NCI-H2081 treated with DMSO at 0.1 percent for 48 hours (cell line): Measurements from ENCODE around the gene OPHN1.
"Not testable (repeated sequence)": the region's sequence is repeated elsewhere in the genome, so short reads cannot be mapped to it uniquely, and the experiment has no call there.

Experiments
- DNase-seq: peaks from one replicate; lab custom pipeline; 2025; lab: John Stamatoyannopoulos, UW

OPHN1 gene

DNA sequence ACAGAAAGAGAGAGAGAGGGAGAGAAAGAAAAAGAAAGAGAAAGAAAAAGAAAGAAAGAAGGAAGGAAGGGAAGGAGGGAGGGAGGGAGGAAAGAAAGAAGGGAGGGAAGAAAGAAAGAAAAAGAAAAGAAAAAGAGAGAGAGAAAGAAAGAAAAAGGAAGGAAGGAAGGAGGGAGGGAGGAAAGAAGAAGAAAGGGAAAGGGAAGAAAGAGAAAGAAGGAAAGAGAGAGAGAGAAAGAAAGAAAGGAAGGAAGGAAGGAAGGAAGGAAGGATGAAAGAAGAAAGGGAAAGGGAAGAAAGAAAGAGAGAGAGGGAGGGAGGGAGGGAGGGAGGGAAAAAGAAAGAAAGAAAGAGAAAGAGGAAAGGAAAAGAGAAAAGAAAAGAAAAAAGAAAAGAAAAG is 10.8 kb downstream of the OPHN1 start:
- no peak for DNase-seq

DNA sequence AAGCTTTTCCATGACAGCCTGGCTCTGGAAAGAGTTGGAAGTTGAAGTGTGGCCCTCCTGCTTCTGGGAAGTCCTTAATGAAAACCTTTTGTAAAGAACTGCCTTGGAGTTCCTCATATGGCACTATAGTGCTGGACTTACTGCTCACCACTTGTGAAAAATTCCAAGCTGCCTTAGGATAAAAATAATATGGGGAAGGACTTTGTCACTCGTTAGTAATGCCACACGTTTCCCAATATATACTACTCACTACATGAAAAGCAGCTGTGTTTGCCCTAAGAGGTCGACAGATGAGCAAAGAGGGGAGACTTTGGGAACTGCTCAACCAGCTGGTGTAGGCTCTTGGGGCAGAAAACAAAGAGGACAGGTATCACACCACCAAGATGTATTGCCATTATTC is 11.7 kb downstream of the OPHN1 start:
- DNase-seq, result no peak

DNA sequence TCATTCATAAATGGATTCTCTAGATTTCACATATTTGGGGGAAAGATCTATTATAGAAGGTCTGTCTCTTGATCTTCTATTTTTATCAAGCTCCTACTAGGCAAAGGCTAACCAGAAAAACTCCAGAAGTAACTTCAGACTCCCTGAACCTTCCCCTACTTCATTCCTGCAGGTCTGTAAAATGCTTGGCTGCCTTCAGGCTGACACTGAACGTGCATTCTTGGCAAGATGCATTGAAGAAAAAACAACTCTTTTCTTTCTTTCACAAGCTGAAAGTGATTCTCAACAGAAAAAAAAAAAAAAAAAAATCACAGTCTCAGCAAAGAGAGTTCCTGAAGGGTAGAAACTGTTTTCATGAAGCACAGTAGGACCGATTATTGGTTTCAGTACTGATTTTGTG is 12.7 kb downstream of the OPHN1 start:
- no peak for DNase-seq

DNA sequence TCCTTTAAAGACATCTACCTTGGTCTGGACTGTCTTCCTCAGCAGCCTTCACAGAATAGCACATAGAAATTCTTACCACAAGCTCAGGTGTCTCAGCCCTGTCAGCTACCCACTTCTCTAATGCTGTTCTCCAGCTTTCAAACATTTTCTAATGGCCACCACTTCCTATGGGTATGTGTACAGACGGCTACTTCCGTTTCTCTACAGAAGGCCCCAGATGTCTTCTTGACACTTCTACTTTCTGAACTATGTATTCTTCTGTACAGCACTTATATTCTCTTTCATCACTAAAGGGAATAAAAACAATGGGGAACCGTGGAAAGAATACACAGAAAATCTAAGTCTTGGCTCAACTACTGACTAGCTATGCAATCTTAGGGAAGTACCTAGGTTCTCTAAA is 13.3 kb downstream of the OPHN1 start:
- DNase-seq, result no peak

DNA sequence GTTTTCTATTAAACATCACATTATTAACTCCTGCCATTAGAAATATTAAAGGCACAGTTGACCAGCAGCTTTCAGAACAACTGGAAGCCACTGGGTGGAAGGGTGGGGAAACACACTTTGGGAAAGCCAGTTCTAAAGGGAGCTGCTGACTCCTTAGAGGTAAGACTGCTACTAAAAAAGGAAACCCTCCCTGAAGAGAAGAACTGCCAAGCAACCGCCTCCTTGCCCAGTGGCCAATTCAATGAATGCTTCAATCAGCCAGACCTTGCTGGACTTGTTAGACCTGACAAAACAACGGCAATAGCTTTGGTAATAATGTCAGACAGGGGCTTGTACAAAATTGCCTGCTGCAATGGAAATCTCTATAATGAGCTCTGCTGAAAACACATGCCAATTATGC is 15.6 kb downstream of the OPHN1 start:
- no peak for DNase-seq

DNA sequence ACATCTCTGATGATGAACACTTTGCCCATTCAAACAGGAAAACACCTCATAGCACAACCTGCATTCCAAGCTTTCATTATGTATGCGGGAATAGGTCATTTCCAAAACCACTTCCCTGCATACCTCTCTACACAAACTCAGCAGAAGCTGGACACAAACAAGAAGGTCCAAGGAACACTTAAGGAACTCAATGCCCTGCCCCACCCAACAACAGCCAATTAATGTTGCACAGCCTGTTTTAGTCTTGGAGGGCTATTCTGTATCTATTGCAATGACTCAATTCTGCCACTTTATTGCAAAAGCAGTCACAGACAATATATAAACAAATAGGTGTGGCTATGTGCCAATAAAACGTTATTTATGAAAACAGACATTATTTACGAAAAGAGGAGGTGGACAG is 16.7 kb downstream of the OPHN1 start:
- DNase-seq, result no peak

DNA sequence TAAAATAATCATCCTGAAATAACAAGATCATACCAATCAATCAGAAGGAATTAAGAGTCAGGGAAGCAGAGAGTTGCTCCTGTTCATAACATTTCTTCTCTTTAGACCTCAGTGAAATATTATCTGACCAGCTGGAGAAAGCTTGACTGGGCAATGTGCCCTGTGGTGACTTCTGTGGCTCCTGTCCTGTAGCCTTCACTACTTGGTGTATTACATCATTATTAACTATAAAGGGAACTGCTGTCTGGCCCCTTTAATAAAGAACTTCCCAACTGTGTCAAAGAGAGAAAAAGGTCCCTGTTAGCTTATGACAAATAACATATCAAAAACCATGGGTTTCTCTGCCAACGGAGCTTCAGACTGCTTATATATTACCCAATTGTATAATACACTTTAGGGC is 18.0 kb downstream of the OPHN1 start:
- DNase-seq, result no peak

DNA sequence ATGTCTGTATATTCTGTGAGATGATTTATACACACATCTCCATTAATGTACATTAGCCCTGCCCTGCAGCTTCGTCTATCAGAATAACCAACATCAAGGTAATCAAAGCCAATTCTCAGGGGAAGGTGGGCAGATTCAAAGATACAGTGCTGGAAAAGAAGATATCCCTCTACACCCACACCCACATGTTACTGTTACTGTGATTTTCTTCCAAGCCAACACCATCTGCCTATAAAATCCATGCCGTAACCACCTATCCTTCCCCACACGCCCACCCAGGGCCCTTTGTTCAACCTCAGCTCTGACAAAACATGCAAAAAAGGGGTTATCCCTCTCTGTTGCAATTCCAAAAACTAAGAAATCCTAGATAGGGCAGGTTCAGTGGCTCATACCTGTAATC is 20.0 kb downstream of the OPHN1 start:
- no peak for DNase-seq

DNA sequence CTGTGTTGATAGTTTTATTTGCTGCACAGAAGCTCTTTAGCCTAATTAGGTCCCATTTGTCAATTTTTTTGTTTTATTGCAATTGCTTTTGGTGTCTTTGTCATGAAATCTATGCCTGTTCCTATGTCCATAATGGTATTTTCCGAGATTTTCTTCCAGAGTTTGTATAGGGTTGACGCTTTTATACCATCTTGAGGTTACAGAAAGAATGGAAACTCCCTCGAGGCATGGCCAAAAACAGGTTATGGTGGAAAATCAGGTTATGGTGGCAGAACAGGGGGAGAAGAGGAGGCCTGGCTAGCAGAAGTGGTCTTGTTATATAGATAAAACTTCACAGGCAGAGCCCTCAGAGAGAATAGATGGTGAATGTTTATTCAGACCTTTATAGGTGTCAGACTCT is 21.6 kb downstream of the OPHN1 start:
- DNase-seq, result no peak

DNA sequence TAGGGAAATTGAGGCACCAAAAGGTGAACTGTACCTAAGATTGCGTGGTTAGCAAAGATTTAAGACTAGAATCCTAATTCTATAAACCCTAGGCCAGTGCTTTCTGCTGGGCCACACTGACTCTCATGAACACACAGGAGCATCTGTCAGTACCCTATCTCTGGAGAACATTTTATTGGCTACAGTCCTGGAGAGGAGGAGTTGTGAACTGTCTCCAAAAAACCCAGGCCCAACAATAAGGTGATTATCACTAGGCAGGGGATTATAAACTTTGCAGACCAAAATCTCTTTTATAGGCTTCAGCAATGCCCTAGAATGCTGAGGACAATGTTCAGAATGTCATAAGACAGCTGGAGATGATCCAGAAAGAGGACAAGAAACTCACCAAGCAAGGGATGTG is 24.1 kb downstream of the OPHN1 start:
- DNase-seq, result no peak

DNA sequence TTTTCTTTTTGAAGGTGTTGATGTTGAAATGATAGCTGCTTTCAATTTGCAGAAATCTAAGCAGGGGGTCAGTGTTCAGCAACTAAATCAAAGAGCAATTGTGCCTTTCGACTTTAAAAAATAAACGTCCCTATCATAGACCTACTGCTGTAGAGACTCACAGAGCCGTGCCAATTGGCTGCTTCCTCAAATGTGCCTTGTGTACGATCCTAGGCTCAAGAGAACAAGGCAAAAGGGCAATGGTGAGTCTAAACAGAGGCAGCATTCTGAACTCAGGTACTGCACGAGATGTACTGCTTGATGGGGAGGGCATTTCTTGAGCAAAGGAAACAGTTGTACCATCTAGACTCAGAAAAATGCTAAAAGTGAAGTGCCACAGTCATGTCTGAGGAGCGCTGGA is 29.8 kb downstream of the OPHN1 start:
- DNase-seq, result no peak

DNA sequence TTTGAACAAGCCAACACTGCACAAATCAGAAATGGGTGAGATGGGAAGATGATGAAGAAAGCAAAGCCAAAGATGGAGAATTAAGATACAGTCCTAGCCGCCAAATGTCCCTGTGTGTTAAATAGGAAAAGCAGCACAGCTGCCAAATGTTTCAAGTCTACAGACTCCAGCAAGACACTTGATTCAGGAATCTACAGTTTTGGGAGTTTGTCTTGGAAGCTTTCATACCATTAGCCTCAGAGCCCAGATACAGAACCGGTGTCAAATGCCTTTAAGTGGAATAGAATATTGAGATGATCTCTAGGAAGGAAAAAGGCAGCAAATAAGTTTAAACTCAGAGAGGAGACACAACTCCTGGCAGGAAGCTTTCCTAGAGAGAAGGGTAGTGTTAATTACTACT is 30.3 kb downstream of the OPHN1 start:
- no peak for DNase-seq

DNA sequence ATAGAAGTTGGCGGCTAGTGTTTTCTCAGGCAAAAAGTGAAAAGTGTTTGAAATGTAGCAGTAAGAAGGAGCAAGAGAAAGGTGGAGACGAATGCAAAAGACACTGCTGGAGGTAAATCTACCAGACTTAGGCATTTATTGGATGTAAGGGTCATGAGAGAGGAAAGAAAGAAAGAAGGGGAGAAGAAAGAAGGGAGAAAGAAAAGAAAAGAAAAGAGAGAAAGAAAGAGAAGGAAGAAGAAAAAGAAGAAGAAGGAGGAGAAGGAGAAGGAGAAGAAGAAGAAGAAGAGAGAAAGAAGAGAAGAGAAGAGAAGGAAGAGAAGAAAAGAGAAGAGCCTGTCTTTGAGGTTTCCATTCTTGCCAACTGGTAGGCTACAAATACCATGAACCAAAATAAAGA is 31.2 kb downstream of the OPHN1 start:
- DNase-seq, result no peak

DNA sequence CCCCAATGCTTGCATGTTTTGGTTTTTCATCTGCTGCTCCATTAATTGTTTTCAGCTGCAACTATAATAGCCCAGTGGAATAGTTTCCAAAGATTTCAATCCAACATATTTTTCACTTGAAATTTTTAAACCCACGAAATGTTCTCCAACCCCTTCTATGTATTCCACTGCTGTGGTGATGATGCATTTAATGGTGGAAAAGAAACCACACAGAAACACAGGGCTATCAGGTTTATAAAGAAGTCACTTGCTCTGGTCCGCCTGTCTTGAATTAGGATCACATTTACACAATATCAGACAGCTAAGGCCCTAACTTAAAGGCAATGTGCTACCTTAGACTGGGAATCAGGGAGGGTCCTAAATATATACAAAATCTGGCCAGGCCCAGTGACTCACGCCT is 35.0 kb downstream of the OPHN1 start:
- no peak for DNase-seq

DNA sequence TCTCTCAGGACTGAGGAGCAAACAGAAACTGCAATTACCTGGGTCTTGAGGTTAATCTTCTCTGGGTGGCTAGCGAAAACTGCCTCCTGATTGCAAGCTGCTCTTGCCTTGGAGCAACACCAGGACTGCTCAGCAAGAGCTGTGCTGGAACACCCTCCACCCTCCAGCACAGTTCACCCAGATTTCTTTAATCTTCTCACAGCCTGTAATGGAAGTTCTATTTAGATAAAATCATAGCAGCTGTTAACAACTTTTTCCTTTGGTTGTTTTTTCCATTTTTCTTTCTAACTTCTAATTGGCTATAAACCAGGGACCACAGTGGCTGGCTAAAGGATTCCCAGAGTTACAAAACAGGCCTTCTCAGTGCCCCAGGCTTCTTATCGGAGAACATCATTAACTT is 36.3 kb downstream of the OPHN1 start:
- DNase-seq, result no peak

DNA sequence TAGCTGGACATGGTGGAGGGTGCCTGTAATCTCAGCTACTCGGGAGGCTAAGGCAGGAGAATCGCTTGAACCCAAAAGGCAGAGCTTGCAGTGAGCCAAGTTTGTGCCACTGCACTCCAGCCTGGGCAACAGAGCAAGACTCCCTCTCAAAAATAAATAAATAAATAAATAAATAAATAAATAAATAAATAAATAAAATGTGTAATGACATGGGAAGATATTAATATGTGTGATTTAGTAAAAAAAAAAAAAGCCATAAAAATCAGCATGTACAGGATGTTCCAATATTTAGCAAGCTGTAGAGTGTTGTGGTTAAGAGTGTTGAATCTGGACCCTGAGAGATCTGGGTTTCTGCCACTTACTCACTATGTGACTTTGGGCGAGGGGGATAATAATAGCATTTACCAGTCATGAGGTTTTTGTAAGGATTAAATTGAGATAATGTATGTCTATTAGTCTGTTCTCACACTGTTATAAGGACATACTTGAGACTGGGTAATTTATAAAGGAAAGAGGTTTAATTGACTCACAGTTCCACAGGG is 43.8 kb downstream of the OPHN1 start:
- not testable (repeated sequence) for DNase-seq

DNA sequence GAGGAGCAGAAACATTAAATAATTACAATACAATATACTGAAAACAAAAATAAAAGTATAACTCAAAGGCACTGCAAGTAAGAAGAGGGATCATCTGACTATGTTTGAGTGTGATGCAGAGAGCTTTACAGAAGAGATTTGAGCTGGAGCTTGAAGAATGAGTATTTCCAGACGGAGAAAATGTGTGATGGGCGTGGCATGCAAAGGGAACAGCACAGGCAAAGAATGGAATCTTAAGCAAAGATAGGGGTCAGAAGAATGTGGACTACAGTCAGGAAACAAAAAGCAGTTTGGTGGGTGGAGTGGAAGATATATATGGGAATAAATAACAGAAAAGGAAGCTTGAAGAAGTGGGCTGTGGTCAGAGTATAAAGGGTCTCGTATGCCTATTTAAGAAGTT is 45.5 kb downstream of the OPHN1 start:
- DNase-seq, result no peak

DNA sequence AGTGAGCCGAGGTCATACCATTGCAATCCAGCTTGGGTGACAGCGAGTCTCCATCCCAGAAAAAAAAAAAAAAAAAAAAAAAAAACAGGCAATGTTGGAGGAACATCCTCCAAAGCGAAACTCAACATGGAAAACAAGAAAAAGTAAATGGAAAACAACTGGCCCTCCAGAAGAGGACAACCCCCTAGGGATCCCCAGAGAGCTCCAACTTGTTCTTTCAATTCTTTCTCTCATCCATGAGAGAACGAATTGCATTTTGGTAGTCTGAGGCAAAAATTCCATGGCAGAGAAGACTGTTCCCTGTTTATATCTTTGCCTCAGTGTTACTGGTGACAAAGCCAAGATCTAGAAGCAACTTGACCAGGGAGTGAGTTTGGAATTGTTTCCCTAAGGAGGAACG is 49.8 kb downstream of the OPHN1 start:
- no peak for DNase-seq

DNA sequence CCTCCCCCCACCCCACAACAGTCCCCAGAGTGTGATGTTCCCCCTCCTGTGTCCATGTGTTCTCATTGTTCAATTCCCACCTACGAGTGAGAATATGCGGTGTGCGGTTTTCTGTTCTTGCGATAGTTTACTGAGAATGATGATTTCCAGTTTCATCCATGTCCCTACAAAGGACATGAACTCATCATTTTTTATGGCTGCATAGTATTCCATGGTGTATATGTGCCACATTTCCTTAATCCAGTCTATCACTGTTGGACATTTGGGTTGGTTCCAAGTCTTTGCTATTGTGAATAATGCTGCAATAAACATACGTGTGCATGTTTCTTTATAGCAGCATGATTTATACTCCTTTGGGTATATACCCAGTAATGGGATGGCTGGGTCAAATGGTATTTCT is 55.7 kb downstream of the OPHN1 start:
- DNase-seq, result not testable (repeated sequence)

DNA sequence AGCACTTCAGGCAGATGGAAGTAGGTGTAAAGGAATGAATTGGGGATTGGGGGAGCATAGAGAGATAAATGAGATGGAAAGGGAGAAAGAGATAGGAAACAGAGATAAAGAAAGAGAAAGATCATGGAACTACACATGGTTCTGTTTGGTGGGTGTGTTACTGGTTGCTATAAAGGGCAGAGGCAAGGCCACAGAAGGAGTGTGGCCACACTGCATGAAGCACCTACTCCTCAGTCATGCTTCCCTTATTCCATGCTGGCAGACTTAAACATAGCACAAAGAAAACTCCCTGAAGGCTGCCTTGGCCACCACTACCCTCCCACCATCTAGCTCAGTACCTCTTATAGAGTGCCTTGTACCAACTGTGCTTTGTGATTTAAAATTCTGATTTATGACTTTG is 56.9 kb downstream of the OPHN1 start:
- DNase-seq, result no peak

DNA sequence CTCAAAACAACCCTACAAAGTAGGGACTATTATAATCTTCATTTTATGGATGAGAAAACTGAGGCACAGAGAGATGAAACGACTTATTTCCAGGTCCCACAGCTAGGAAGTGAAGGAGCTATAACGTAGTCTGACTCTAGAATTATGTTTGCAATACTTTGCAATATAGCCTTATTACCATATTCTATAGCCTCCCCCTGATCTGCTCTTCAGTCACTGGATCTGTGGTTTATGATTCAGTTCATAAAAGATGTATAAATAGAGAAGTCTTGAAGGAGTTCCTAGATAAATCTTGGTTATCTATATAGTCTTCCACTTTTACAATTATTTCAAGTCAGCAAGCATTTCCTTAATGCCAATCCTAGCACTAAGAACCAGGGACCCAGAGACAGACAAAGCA is 57.5 kb downstream of the OPHN1 start:
- DNase-seq, result no peak

DNA sequence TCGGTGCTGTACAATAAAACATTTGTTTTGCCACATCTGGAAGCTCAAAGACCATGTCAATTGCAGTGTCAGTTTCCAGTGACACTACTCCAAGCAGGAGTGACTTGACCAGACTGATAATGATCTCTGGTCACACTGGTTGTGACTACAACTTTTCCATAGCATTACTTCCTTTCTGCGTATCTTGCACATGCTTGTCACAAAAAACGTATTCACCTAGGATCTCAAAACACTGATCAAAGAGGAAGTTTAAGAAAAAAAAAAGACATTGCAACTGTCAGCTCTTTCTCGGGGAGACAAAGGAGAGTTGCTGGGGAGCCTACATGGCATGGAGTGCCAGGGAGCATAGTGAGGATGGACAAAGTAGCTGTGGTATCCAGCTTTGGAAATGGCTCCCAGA is 60.6 kb downstream of the OPHN1 start:
- DNase-seq, result no peak

DNA sequence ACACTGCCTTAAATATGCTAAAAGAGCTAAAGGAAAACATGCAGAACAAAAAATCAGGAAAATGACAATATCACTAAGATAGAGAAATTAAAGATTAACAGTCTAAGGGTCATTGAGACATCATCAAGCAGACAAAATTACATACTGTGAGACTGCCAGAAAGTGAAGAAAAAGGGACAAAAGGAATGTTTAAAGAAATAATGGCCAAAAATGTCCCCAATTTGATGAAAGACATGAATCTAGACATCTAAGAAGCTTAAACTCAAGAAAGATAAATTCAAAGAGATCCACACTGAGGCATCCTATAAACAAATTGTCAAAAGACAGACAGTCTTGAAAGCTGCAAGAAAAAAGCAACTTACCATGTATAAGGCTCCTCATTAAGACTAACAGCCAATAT is 63.7 kb downstream of the OPHN1 start:
- no peak for DNase-seq

DNA sequence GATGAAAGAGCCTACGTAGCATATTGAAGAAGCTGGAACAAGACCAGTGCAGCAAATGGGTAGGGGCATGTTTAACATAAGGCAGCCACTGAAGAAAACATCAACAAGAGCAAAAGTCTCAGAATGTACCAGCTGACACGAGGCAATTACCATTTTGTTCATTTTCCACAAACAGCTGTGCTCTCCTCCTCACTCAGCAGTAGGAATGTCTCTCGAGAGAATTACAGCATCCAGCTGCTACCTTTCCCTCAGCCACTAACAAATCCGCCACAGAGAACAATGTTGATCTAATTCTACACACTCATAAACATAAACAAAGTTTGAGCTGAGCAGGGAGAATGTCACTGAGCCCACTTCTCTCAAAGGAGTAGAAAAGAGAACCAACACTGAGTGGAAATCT is 68.0 kb downstream of the OPHN1 start:
- DNase-seq, result no peak

DNA sequence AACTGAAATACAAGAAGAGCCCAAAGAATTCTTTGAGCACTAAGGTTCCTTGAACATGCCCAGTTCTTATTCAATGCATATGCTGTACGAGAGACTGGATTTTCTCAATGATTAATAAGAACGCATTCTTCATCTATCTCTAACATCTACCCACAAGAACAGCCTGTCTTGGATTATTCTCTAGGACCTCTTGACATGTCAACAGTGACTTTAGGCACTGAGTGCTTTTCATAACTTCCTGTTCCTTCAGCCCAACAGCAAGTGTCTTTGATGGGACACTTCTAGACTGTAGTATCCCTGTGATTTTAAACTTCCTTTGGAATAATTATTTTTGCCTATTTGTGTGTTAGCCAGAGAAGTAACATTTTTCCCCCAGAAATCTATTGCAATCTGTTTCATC is 69.3 kb downstream of the OPHN1 start:
- no peak for DNase-seq
